Stimulated activated CD4-positive, alpha-beta T cell treated with anti-CD3 and anti-CD28 coated beads, Interleukin-1b, Interleukin-23, amount 100 ng/mL, for 1 hour (primary cell): ENCODE results near the gene PLA2G4D.

Experiments
- DNase-seq, 2 donors: peaks; one replicate each; pipeline ENCODE4 v3.0.0-alpha.2; 2020; ENCODE audit warnings: low read depth in 2 of 2

The PLA2G4D gene

DNA sequence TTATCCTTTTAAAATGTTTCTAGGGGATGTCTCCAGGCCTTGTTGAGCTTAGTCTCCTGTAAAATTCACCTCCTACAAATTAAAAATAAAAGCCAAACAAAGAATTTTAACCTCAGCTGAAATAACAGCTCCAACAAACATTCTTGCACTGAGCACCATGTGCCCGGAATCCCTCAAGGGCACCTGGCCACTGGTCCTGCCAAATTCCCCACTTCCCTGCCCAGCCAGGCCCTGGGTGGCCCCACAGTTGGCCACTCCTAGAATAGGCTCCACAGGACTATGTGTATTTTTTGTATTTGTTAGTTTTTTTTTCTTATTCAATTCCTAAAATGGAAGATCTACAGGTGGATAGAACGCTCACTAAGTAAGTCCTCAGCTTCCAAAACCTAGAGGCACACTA lies 40.4 kb downstream of the PLA2G4D start:
- DNase-seq = no peak

DNA sequence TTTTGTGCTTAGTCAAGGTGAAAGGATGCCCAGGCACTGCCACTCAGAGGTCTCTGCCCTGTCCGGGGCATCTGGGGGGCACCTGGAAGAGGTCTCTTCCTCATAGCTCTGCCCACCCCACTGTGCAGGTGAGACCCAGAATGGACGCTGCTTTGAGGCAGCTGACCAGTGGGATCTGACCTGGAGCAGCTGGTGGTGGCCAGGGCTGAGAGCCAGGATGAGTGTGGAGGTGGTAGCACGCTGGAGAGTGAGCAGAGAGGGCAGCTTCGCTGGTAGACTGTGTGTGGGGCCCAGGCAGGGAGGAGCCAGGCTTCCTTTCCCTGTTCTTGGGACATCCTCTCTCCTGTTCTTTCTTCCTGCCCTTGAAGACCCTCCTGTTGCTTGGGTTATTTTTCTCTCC lies 41.4 kb downstream of the PLA2G4D start:
- no peak for DNase-seq

DNA sequence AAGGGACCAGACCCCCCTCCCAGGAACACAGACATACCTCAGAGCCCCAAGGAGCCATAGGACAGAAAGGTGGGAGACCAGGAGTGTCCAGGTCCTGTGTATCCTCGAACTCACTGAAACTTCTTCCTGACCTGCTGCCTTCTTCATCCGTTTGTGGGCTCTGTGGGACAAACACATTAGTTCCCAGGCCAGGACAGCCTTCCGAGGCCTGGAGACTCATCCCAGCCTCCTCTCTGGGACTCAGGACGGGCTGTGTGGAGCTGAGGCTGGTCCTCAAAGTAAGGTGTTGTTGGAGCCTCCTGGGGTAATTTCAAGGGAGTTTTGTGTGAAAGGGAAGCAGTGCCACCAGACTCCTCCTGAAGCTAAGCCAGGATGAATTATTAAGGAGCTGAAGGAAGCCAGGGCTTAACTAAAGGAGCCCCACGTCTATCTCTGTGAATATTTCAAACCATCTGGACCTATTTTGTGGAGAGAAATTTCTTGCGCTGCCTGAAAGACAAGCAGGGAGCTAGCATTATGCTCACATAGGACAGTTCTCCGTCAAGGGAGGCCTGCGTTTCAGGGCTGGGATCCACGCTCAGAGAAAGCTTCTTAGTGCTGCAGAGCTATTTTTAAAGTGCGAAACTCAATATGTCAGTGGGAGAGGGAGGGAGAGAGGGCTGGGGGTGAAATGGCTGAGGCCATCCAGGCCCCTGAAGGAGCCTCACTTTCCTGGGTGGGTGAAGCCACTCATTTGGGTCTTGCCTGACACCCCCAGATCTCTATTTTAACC lies 43.7 kb downstream of the PLA2G4D start:
- DNase-seq = no peak

DNA sequence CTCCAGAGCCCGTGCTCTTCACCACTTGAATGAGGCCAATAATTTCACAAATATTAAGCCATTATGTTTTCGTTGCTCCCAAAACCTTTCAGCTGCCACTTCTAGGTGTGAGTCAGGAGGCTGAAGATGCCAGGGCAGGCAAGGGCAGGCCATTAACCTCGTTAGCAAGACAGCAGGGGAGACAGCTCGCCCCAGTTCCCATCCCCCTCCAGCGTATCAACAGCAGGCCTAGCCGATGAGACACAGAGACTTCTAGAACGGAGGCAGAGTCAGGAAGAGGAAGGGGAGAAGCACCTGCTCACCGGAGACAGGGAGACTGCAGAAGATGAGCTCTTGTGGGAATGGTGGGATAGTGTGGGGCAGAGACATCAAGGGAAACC lies 45.6 kb downstream of the PLA2G4D start:
- DNase-seq = no peak

DNA sequence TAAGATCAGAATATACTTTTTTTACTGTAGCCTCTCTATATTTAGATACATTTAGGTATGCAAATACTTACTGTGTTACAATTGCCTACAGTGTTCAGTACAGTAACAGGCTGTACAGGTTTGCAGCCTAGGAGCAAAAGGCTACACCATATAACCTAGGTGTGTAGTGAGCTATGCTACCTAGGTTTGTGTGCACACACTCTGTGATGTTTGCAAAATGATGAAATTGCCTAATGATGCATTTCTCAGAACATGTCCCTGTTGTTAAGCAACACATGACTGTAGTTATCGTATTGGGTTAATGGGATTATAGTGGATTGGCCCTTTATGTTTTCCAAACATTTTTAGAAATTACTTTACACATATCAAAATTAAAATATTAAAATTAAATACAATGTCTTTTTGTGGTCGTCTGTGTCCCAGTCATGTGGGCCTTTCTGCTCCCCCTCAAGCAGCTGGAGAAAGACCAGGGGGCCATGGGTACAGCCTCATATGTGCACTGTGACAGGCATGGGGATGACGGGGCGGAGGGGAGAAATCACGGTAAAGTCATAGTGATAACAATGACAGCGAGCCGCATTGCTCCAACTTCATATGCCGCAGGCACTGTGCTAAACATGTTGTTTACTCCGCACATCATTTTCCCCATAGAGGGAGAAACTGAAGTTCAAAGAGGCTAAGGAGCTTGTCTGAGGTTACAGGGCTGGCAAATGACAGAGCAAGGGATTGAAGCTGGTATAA lies 46.1 kb downstream of the PLA2G4D start:
- no peak for DNase-seq

DNA sequence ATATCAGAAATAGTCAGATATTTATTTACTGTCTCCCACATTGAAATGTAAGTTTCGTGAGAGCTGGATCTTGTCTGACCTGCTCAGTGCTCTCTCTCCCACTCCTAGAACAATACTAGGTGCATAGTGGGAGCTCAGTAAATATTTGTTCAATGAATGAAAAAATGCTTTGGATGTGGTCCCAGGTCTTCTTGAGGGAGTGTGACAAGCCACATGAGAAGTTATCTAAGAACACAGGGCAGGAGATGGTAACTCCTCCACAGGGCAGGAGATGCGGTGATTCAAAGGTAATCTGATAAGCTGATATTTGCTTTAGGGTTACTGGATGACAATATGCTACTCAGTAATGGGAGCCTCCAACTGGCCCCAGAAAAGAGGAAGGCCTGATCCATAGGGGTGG lies 47.8 kb downstream of the PLA2G4D start:
- no peak for DNase-seq

DNA sequence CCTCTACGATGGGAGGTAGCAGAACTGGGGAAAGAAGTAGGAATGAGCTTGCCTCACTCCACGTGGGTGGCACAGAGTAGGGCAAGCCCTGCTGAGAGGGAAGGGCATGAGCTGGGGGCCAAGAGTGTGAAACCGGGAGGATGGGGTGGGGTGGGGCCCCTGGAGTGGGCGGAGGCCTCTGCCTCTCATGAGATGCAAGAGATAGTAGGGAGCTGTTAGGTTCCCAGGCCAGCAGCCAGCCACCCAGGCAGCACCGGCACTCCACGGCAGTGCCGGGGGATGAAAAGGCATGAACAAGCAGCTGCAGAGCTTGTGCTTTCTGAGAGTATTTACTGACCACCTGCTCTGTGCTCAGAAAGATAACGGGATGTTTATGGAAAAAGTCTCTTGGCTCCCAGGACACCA lies 49.1 kb downstream of the PLA2G4D start:
- no peak for DNase-seq

DNA sequence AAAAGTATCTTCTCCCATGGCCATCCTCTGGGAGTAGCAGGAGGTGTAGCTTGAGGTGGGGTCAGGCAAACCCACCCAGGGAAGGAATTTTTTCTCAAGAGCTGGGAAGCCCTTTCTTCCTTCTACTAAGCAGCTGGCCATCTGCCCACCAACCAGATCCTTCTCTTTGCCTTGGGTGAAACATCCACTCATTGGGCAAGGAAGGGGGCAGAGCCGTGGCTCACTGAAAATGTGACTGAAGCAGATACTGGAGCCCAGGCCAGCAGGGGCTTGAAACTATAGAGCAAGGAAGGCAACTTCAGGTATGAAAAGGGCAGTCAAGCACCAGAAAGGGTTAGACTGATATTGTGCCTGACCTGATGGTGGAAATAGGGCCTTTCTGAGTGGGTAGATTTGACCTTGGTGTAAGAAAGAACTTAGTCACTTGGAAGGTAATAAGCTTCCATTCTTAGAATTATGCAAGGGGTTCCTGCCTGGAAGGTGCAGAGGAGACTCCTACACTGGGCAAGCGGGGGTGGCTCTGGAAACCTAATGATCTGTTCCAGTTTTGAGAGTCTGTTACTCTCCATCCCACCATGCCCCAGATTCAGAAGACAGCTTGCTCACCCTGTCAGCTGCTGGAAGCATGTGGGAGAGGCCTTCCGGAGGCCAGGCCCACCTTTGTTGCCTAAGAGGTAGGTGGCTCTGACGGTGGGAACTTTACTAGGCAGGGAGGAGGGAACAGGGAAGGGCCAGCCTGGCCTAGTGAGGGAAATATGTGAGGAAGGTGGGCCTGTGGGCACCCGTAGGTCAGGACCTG lies 51.6 kb downstream of the PLA2G4D start:
- no peak for DNase-seq

DNA sequence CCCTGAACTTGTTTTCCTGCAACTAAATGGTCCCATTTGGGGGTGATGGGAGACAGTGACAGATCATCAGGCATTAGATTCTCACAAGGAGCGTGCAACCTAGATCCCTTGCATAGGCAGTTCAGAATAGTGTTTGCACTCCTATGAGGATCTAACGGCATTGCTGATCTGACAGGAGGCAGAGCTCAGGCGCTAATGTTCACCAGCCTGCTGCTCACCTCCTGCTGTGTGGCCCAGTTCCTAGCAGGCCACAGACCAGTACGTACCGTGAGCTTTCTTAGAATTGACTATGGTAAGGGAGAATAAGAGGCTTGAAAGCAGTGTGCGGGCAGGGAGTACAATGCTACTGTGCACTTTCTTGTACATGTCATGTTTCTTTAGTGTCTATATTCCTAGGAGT lies 56.0 kb downstream of the PLA2G4D start:
- DNase-seq = no peak

DNA sequence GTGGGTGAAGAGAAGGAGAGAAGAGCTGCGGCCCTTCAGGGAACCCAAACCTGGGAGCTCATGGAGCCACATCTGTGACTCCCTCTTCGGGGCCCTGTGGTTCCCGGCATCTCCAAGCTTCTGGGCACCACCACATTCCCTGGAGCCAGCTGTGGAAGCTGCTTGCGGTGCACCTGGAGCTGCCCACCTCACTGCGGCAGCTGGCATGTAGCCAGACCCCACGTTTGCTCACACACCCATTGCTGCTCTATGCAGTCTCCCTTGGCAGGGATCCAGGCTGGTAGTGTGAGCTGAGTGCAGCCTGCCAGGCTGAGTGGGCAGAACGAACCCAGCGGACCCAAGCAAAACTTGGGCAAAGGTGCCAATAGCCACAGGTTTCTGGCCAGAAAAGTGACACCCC lies 56.7 kb downstream of the PLA2G4D start:
- no peak for DNase-seq

DNA sequence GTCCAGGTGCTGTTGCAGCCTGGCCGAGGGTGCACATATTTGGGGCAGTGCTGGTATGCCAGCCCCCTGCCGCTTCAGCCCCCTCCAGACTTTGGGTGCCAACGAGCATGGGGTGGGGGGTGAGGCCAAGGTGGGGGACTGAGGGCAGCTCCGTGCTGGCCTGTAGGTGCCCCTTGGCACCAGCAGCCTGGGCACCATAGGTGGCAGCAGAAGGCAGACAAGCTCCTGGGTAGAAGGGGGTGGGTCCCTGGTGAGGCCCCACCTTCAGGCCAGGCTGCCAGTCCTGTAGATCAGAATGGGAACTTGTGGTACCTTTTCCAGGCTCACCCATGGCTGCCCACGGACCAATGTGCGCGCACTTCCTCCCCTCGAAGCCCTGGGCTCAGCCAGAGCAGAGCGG lies 57.4 kb downstream of the PLA2G4D start:
- DNase-seq = no peak

DNA sequence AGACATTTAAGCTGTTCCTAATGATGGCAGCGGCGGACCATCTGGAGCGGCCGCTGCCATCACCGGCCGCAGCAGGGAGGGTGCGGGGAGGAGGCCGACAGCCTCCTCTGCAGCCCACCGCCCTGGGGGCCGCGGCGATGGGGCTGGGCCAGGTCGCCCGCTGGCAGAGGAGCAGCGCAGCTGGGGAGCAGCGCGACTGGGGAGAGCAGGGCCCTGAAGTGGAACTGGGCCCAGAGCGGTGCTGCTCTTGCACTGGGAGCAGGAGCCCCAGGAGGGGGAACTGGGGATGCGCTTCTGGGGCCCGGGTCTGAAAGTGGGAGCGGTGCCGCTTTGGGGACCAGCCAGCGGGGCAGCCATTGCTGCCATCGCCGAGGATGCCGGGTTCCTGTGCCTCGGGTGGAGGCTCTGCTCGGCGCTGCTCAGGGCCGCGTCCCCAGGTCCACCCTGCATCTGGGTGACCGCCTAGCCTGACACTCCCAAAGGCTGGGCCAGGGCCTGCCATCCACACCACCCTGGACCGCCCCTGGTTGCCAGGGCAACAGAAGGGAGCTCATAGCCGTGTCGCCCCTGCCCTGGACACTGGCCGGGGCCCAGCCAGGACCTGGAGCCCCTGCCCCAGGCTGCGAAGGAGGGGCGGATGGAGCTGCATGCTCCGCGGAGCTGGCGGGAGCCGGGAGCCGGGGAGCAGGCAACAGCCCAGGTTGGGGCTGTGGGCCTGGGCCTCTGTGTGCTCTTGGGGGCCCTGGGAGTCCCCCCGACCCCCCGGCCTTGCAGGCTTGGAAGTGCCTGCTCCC lies 58.1 kb downstream of the PLA2G4D start:
- DNase-seq = no peak

DNA sequence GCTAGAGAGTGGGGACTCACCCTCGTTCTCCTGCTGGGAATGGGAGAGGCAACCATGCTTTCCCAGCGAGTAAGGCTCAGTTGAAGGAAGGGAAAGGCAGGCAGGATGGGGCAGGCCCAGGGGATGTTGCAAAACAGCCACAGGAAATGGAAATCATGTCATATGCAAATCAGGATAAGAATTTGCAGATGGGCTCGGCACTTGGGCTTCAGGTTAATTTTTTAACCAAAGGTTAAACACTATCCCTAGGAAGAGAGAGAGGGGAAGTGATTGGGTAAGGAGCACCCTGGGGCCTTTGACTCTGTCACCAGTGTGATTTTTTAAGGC lies 59.0 kb downstream of the PLA2G4D start:
- no peak for DNase-seq

DNA sequence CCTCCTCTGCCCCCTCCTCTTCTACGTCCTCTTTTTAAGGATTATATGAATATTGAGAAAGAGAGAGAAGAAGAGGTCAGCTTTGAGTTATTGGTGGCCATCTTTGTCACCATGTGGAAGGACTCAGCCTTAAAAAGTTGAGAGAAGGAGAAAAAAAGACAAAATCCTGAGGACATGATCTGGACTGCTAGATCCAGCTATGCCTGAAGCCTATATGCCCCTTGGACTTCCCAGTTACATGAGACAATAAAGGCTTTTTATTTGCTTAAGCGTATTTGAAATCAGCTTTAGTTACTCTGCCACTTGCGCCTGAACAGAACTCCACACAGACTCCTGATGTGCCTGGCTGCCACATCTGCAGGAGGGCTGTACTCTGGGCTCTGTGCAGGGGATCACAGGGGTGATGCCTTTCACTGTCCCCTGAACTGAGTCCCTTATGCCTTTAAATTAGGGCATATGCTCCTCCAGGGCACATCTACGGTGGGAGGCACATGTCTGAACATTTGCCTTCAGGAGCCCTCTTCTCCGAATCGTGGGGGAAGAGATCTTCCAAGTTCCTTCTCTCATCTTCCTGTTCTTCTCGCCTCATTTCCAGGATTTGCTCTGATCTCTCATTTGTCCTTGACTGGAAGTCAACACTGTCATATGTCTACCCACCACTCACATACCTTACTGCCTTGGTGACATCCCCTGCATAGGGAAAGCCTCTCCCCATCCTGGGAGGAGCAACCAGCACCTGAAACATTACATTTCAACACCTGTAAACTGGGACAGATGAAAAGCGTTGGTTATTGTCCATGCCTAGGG lies 59.5 kb downstream of the PLA2G4D start:
- DNase-seq = no peak

DNA sequence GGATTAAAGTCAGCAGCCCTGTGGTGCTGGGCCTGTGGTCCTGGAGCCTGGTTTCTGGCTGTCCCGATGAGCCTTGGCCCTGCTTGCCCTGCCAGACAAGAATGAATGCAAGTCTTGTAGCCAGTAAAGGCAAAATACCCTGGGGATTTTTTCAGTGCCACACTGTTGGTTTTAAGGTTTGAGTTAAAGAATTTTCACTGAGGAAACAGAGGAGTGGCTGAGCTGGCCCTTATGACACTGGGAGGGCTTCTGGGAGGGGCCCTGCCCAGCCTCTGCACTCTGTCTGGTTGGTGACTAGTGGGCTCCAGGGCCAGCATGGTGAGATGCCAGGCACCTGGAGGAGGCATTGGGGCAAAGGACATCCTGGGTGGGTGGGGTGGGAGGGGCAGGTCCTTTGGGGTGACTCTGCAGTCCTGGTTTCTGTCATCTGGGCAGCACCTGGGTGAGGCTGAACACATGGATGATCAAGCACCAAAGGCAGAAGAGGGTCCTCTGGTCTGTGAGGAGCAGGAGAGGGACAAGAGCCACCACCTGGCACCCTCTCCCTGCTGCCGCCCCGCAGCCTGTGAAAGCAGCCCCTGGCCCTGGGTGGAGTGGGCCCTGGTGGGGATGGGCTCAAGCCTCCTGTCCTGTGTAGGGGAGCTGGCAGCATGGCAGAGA lies 61.0 kb downstream of the PLA2G4D start:
- DNase-seq = no peak

DNA sequence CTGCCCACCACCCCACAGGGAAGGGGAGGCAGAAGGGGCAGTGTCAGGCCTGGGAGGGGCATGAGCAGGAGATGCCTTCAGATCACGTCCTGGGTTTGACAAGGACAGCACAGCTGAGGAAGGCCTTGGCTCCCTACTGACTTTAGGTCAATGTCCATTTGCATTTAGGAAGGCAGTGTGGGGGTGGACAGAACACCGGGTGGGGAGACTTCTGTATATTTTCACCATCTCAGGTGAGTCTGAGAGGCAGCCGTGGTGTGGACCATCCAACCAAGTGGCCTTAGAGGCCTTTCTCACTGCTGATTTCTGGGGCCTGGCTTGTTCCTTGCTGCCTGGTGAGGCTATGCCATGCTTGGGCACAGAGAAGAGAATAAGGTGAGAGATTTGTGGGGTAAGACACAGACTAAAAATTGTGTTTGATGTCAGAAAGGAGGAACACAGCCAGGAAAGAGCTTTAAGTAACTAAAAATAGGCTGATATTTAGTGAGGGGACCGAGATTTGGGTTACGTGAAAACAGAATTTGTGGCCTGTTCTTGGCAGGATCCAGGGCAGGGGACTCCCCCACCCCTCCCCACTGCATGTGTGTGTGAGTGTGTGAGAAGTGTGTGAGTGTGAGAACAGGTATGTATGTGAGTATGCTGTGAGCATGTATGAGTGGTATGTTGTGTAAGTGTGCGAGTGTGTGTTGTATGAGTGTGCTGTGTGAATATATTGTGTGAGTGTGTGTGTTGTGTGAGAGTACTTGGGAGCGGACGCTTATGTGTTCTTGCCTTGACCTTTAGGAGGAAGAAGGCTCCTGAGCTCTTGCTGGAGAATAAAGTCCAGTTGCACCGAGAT lies 61.8 kb downstream of the PLA2G4D start:
- DNase-seq = no peak

DNA sequence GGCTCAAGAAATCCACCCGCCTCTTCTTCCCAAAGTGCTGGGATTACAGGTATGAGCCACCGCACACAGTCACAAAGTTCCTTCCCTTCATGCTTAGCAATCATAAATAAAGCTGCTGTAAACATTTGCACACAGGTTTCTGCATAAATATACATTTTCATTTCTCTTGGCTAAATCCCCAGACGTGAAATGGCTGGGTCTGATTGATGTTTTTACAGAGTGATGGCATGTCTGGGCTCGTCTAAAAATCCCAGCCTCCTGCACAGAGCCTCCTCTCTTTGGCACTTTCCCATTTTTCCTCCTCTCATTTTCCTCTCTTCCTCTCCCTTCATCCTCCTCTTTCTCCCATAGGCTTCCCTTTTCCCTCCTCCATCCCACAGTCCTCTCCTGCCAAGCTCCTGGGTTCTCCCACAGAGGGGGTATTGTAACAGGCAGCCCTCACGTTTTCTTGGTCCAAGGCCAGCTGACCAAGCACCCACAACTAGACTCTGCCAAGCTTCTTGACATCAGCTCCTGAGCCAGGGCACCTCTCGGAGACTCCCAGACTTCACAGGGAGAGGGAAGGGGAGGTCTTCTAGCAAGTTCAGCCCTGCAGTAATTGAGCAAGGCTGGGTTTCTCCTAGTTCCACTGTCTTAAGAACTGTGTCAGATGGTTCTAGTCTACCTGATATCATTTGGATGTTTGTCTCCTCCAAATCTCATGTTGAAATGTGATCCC lies 63.0 kb downstream of the PLA2G4D start:
- DNase-seq = no peak

DNA sequence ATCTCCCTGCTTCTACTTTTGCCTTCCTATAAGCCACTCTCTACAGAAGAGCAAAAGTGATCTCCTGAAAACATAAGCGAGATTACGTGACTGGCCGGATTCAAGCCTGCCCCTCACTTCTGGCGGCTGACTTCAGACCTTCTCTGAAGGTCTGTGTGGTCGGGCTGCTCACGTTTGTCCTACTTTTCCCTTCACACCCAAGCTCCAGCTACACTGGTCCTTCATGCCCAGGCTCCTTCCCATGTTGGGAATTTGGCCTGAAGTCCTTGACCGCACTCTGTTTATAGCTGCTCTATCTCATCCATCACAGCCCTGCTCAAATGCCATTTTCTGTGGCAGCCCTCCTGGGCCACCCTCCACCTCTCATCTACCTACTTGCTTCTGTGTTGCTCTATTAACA lies 66.8 kb downstream of the PLA2G4D start:
- no peak for DNase-seq

DNA sequence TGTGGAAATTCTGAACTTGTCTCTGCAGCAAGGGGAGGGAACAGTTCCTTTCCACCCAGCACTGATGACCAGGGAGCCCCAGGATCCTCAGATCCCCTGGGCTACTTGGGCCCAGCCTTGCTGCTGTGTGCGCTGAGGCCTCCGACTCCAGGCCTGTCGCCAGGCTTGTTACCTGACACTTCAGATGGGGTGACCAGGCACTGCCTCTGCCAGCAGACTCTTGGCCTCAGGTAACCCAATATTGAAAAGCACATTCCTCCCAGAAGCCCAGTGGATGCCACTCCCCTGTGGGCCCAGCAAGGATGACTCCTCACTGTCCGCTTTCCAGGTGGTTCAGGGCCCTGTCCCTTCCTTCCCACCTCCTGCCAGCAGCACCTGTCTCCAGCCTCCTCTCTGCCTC lies 70.1 kb downstream of the PLA2G4D start:
- DNase-seq = no peak
